OCI-LY3 (cell line): Measurements from ENCODE around the gene C4B.

ENCODE experiments used
- H2AFZ ChIP-seq: fragments of 200-600, 300-600 bp; shearing (Covaris generic); 2 replicates; pipeline ENCODE4 v1.6.0; 2014; ENCODE audit warnings: antibody characterized with exemption, low read depth, low read length
- H3K27ac ChIP-seq: fragments of 200-600, 300-600 bp; sonication (generic); 2 replicates; pipeline ENCODE4 v1.5.1; 2014; ENCODE audit warnings: mild to moderate bottlenecking, low read length, moderate library complexity, mixed read lengths
- H3K27me3 ChIP-seq: fragments of 200-600, 300-600 bp; sonication (generic); 2 replicates; pipeline ENCODE4 v1.6.1; 2014; ENCODE audit warnings: low read depth, low read length, mixed read lengths
- H3K36me3 ChIP-seq: fragments of 200-600, 300-600 bp; sonication (generic); replicated peaks from 2 replicates; pipeline ENCODE3; 2014; ENCODE audit warnings: low read depth, low read length, mixed read lengths
- H3K4me1 ChIP-seq: fragments of 300-600, 200-600 bp; sonication (generic); 2 replicates; pipeline ENCODE4 v1.6.1; 2014; ENCODE audit warnings: low read length, mixed read lengths
- H3K4me2 ChIP-seq: fragments of 200-600, 300-600 bp; sonication (generic); 2 replicates; pipeline ENCODE4 v1.6.1; 2014; ENCODE audit warnings: low read length, mixed read lengths
- H3K4me3 ChIP-seq: fragments of 300-600, 200-600 bp; sonication (generic); 2 replicates; pipeline ENCODE4 v1.5.1; 2014; ENCODE audit warnings: antibody characterized with exemption, mild to moderate bottlenecking, low read length, moderate library complexity
- H3K79me2 ChIP-seq: fragments of 300-600, 200-600 bp; shearing (Covaris generic); 2 replicates; pipeline ENCODE4 v1.6.1; 2014; ENCODE audit warnings: mild to moderate bottlenecking, low read length, mixed read lengths
- H3K9ac ChIP-seq: fragments of 300-600, 200-600 bp; shearing (Covaris generic); 2 replicates; pipeline ENCODE4 v1.6.0; 2014; ENCODE audit warnings: mild to moderate bottlenecking, low read length, moderate library complexity
- H3K9me3 ChIP-seq: fragments of 200-600, 300-600 bp; shearing (Covaris generic); 2 replicates; pipeline ENCODE4 v1.6.1; 2014; ENCODE audit warnings: low read length, mixed read lengths; ENCODE audit not compliant: insufficient read depth
- H4K20me1 ChIP-seq: fragments of 200-600, 300-600 bp; sonication (generic); 2 replicates; pipeline ENCODE4 v1.6.1; 2016; ENCODE audit warnings: low read length, mixed read lengths; ENCODE audit not compliant: insufficient read depth
- EZH2phosphoT487 ChIP-seq: fragments of 200-600 bp; shearing (Covaris generic); IDR thresholded peaks from 2 replicates; pipeline ENCODE4 v1.6.1; 2018; ENCODE audit warnings: antibody characterized with exemption, mixed run types, low read depth
- TF ChIP-seq, protein P1 (sequence below): fragments of 200-600, 300-600 bp; sonication (generic); IDR thresholded peaks from 2 replicates; pipeline ENCODE4 v1.5.1; 2014; ENCODE audit warnings: antibody characterized with exemption, low read length, low read depth

Gene C4B

DNA sequence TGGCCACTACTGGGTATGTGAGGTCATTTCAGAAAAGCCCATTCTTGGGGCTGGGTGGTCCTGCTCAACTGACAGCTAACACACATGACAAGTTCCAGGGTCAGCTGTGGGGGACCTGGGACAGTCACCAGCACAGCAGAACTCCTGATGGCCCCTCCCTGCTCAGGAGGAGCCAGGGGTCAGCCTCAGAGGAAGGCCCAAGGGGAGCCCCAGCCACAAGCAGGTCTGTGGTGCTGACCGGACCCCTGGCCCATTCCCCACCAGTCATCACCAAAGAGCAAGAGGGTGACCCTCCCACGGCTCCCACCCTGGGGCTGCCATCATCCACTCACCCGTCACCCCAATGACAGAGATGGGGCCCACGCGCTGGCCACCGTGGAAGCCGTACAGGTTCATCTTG is 41.7 kb downstream of the C4B start:
- H2AFZ ChIP-seq, result no peak overlapping the region
- H3K27me3 ChIP-seq, result peaks cover 6% of the 10 kb centered on the region
- H3K9me3 ChIP-seq, result no peaks in the 10 kb centered on the region
- H3K4me3 ChIP-seq, result no peak overlapping the region
- no peaks in the 10 kb centered on the region for H4K20me1 ChIP-seq
- H3K4me2 ChIP-seq, result no peak overlapping the region
- no peak overlapping the region for H3K9ac ChIP-seq
- TF ChIP-seq, protein P1, sequence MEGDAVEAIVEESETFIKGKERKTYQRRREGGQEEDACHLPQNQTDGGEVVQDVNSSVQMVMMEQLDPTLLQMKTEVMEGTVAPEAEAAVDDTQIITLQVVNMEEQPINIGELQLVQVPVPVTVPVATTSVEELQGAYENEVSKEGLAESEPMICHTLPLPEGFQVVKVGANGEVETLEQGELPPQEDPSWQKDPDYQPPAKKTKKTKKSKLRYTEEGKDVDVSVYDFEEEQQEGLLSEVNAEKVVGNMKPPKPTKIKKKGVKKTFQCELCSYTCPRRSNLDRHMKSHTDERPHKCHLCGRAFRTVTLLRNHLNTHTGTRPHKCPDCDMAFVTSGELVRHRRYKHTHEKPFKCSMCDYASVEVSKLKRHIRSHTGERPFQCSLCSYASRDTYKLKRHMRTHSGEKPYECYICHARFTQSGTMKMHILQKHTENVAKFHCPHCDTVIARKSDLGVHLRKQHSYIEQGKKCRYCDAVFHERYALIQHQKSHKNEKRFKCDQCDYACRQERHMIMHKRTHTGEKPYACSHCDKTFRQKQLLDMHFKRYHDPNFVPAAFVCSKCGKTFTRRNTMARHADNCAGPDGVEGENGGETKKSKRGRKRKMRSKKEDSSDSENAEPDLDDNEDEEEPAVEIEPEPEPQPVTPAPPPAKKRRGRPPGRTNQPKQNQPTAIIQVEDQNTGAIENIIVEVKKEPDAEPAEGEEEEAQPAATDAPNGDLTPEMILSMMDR, result no peak
- TF ChIP-seq EZH2phosphoT487, result no peak
- no peaks in the 10 kb centered on the region for H3K4me1 ChIP-seq
- H3K79me2 ChIP-seq, result no peaks in the 10 kb centered on the region
- H3K27ac ChIP-seq, result no peak overlapping the region
- no peaks in the 10 kb centered on the region for H3K36me3 ChIP-seq

DNA sequence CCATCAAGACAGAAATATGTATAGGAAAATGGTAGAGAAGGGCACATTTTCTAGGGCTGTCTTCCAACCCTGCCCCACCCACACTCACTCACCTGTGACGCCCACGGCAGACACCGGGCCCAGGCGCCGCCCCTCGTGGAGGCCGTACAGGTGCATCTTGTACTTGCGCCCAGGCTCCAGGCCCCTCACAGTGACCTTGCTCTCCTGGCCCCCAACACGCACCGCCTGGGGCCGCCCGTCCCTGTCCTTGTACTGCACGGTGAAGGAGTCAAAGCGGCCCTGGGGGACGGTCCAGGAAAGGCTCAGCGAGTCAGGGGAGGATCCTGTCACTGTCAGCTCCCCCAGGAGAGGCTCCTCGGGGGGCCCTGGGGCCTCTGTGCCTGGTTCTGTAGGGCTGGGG is 43.4 kb downstream of the C4B start:
- Histone ChIP-seq H3K27ac (no peak overlapping the region), H3K36me3 (no peaks in the 10 kb centered on the region), H3K9me3 (no peaks in the 10 kb centered on the region), H3K4me2 (no peak overlapping the region), H3K4me1 (no peaks in the 10 kb centered on the region), H4K20me1 (no peaks in the 10 kb centered on the region), H3K79me2 (no peaks in the 10 kb centered on the region), H3K27me3 (0 out of 2 replicates have a peak, but pooled peaks cover 3% of the 10 kb centered on the region), H3K4me3 (no peak overlapping the region), H3K9ac (no peak overlapping the region), H2AFZ (no peak overlapping the region)
- no peak for TF ChIP-seq EZH2phosphoT487
- TF ChIP-seq, protein P1, result no peak

DNA sequence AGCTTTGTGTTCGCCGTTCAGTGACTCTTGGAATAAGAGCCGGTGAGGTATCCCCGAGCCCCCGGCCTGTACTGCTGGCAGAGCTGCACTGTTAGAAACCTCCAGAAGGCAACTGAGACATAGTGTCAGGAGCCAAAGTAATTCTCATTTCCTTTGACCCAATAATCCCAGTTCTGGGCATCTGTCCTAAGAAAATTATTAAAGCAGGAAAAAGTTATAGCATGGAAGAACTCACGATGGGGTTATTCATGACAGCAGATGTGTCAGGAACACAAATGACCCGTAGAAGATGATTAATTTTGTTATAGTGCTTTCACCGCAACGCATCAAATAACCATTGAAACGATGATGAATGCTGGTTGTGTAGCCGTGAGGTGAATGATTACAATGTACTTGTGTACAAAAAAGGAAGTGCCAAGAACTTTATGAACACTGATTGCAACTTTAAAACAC is 43.9 kb downstream of the C4B start:
- no peaks in the 10 kb centered on the region for H3K36me3 ChIP-seq
- no peaks in the 10 kb centered on the region for H3K4me1 ChIP-seq
- no peaks in the 10 kb centered on the region for H4K20me1 ChIP-seq
- 0 out of 2 replicates have a peak, but pooled peaks cover 3% of the 10 kb centered on the region for H3K27me3 ChIP-seq
- H3K4me3 ChIP-seq, result no peak overlapping the region
- H2AFZ ChIP-seq, result no peak overlapping the region
- no peaks in the 10 kb centered on the region for H3K79me2 ChIP-seq
- H3K9me3 ChIP-seq, result no peaks in the 10 kb centered on the region
- H3K27ac ChIP-seq, result no peak overlapping the region
- no peak overlapping the region for H3K9ac ChIP-seq
- TF ChIP-seq EZH2phosphoT487, result no peak
- TF ChIP-seq, protein P1, result no peak
- no peak overlapping the region for H3K4me2 ChIP-seq

DNA sequence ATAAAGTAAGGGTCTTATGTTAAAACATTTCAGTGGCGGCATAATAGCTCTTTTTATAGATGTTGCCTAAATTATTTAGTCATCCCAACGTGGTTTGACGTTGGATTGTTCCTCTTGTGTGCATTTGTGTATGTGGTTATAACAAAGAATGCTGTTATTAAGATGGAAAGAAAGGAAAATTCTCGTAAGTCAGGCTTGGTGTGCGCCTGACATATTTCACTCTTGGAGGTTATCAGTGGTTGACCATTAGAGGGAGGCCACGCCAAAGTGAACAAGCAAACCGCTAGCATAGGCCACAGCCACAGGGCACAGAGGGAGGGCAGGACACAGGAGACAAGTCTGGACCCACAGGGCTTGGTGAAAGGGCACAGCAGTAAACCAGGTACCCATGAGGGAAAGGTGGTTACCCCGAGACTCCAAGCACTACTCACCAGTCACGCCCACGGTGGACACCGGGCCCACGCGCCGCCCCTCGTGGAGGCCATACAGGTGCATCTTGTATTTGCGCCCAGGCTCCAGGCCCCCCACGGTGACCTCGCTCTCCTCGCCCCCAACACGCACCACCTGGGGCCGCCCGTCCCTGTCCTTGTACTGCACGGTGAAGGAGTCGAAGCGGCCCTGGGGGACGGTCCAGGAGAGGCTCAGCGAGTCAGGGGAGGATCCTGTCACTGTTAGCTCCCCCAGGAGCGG is 46.5 kb downstream of the C4B start:
- TF ChIP-seq, protein P1, result no peak
- no peak for TF ChIP-seq EZH2phosphoT487
- H3K4me2 ChIP-seq, result no peak overlapping the region
- no peaks in the 10 kb centered on the region for H3K4me1 ChIP-seq

More for the DNA sequence above, 46.5 kb downstream of the C4B start:
- Histone ChIP-seq H3K9ac (no peak overlapping the region), H3K27me3 (0 out of 2 replicates have a peak, but pooled peaks cover 3% of the 10 kb centered on the region), H4K20me1 (no peaks in the 10 kb centered on the region), H3K9me3 (no peaks in the 10 kb centered on the region), H3K4me3 (no peak overlapping the region), H2AFZ (no peak overlapping the region), H3K36me3 (no peaks in the 10 kb centered on the region), H3K79me2 (no peaks in the 10 kb centered on the region), H3K27ac (no peak overlapping the region)
